H1 (cell line): Measurements from ENCODE around the gene DNAH8. TPM values are rescaled to one million over a fixed set of nuclear protein-coding genes. Genes with fewer than 3 reads are reported as not detected.

ENCODE experiments used
- CTCF ChIA-PET: fragments of 300-600 bp; sonication (Branson Sonifier 250); formaldehyde crosslinking; loops from one replicate; lab custom pipeline; 2021; ENCODE audit not compliant: partially characterized antibody; lab: Charles Lee
- POLR2A ChIA-PET: fragments of 300-600 bp; sonication (Branson Sonifier 250); formaldehyde crosslinking; loops from one replicate; lab custom pipeline; 2021; ENCODE audit warnings: inconsistent platforms; ENCODE audit not compliant: partially characterized antibody; lab: Charles Lee
- DNase-seq, 2 experiments: peaks; one replicate each; pipeline versions ENCODE4 v3.0.0 to v3.0.0-alpha.2; 2010 to 2022; ENCODE audit warnings: low spot score in 2 of 2, low read depth in 1 of 2, mixed read lengths in 1 of 2
- FAIRE-seq: peaks from 2 replicates; lab custom pipeline; 2011; peaks lifted over from hg19 to GRCh38; lab: Jason Lieb, UNC
- H2AFZ ChIP-seq: 2 replicates; pipeline ENCODE4 v1.8.1; 2012; ENCODE audit warnings: low read length, inconsistent platforms
- H2AK5ac ChIP-seq: 2 replicates; pipeline ENCODE4 v1.6.1; 2013; ENCODE audit warnings: low read depth, low read length
- H2BK120ac ChIP-seq: replicated peaks from 2 replicates; pipeline ENCODE3; 2013; ENCODE audit warnings: low read depth, low read length, inconsistent platforms
- H2BK12ac ChIP-seq: 2 replicates; pipeline ENCODE4 v1.6.1; 2013; ENCODE audit warnings: low read depth, low read length
- H2BK15ac ChIP-seq: 2 replicates; pipeline ENCODE4 v1.6.1; 2013; ENCODE audit warnings: low read length
- H2BK20ac ChIP-seq: 2 replicates; pipeline ENCODE4 v1.6.1; 2013; ENCODE audit warnings: low read length
- H2BK5ac ChIP-seq: 2 replicates; pipeline ENCODE4 v1.6.1; 2013; ENCODE audit warnings: low read depth, low read length
- H3K14ac ChIP-seq: 2 replicates; pipeline ENCODE4 v1.6.1; 2013; ENCODE audit warnings: inconsistent platforms; ENCODE audit not compliant: insufficient read length
- H3K18ac ChIP-seq: 2 replicates; pipeline ENCODE4 v1.6.1; 2013; ENCODE audit warnings: low read length; ENCODE audit errors: extremely low read depth
- H3K23ac ChIP-seq: 2 replicates; pipeline ENCODE4 v1.6.1; 2013; ENCODE audit warnings: inconsistent platforms; ENCODE audit not compliant: insufficient read length
- H3K23me2 ChIP-seq: 2 replicates; pipeline ENCODE4 v1.6.1; 2013; ENCODE audit warnings: low read depth, low read length
- H3K27ac ChIP-seq: 2 replicates; pipeline ENCODE4 v1.6.1; 2011; ENCODE audit warnings: low read depth, low read length, inconsistent platforms
- H3K27me3 ChIP-seq, 4 experiments: replicated peaks in 1 of 4; 1 replicate in 1 of 4; 2 replicates in 3 of 4; pipeline versions ENCODE4 v1.6.1 to v1.8.1; 2011 to 2013; ENCODE audit warnings: low read length in 3 of 4, mild to moderate bottlenecking in 3 of 4, inconsistent platforms in 2 of 4, mixed read lengths in 2 of 4, moderate library complexity in 1 of 4; ENCODE audit not compliant: control insufficient read depth in 3 of 4, insufficient read depth in 3 of 4; ENCODE audit errors: extremely low read depth in 1 of 4
- H3K36me3 ChIP-seq, 4 experiments: 2 replicates each; pipeline versions ENCODE4 v1.6.1 to v1.8.1; 2011 to 2013; ENCODE audit warnings: mild to moderate bottlenecking in 4 of 4, low read length in 3 of 4, moderate library complexity in 2 of 4, control low read depth in 1 of 4, inconsistent platforms in 1 of 4; ENCODE audit not compliant: insufficient read depth in 4 of 4, control insufficient read depth in 2 of 4
- H3K4ac ChIP-seq: replicated peaks from 2 replicates; pipeline ENCODE3; 2013; ENCODE audit warnings: low read length, low read depth, mixed read lengths, inconsistent platforms; ENCODE audit not compliant: insufficient read length
- H3K4me1 ChIP-seq, 4 experiments: replicated peaks in 1 of 4; 1 replicate in 1 of 4; 2 replicates in 3 of 4; pipeline versions ENCODE4 v1.6.1 to v1.8.1; 2011 to 2013; ENCODE audit warnings: low read length in 3 of 4, inconsistent platforms in 2 of 4, mixed read lengths in 1 of 4; ENCODE audit not compliant: insufficient read depth in 4 of 4, control insufficient read depth in 3 of 4
- H3K4me2 ChIP-seq, 2 experiments: 2 replicates each; pipeline versions ENCODE4 v1.6.1 to v1.8.1; 2011 to 2013; ENCODE audit warnings: low read depth in 2 of 2, low read length in 2 of 2, control low read depth in 1 of 2, inconsistent platforms in 1 of 2, mild to moderate bottlenecking in 1 of 2; ENCODE audit not compliant: insufficient read depth in 1 of 2
- H3K4me3 ChIP-seq, 4 experiments: fragments of 200-600, 300-600 bp in 1 of 4; sonication (generic), shearing (Covaris generic), sonication (Bioruptor Twin) in 1 of 4; 2 replicates each; pipeline versions ENCODE4 v1.5.1 to v1.8.1; 2011 to 2016; ENCODE audit warnings: low read length in 4 of 4, low read depth in 3 of 4, control low read depth in 2 of 4, inconsistent platforms in 2 of 4, mild to moderate bottlenecking in 2 of 4, mixed read lengths in 1 of 4, moderate library complexity in 1 of 4; ENCODE audit not compliant: insufficient read depth in 2 of 4; ENCODE audit errors: extremely low read depth in 1 of 4
- H3K56ac ChIP-seq: replicated peaks from 2 replicates; pipeline ENCODE3; 2013; ENCODE audit warnings: low read depth, mild to moderate bottlenecking, mixed read lengths, low read length, inconsistent platforms; ENCODE audit not compliant: insufficient read length
- H3K79me1 ChIP-seq: 2 replicates; pipeline ENCODE4 v1.6.1; 2013; ENCODE audit warnings: low read depth, low read length, control low read depth
- H3K79me2 ChIP-seq, 2 experiments: 2 replicates each; pipeline versions ENCODE4 v1.6.1 to v1.8.1; 2012 to 2013; ENCODE audit warnings: low read length in 2 of 2, mild to moderate bottlenecking in 2 of 2, inconsistent platforms in 1 of 2; ENCODE audit not compliant: insufficient read depth in 2 of 2, control insufficient read depth in 1 of 2
- H3K9ac ChIP-seq, 4 experiments: replicated peaks in 1 of 4; 1 replicate in 1 of 4; 2 replicates in 3 of 4; pipeline versions ENCODE4 v1.6.1 to v1.8.1; 2011 to 2013; ENCODE audit warnings: low read depth in 3 of 4, low read length in 3 of 4, control low read depth in 2 of 4, mild to moderate bottlenecking in 2 of 4, moderate library complexity in 2 of 4, inconsistent platforms in 1 of 4; ENCODE audit errors: extremely low read depth in 1 of 4
- H3K9me3 ChIP-seq, 2 experiments: 2 replicates each; pipeline versions ENCODE4 v1.6.1 to v1.8.1; 2012 to 2013; ENCODE audit warnings: mild to moderate bottlenecking in 2 of 2, moderate library complexity in 2 of 2, control low read depth in 1 of 2, inconsistent platforms in 1 of 2, low read depth in 1 of 2, low read length in 1 of 2, mixed read lengths in 1 of 2; ENCODE audit not compliant: insufficient read depth in 2 of 2
- H4K20me1 ChIP-seq, 2 experiments: replicated peaks in 1 of 2; 2 replicates each; pipeline versions ENCODE3 to v1.8.1; 2011 to 2013; ENCODE audit warnings: inconsistent platforms in 2 of 2, low read length in 2 of 2, mild to moderate bottlenecking in 1 of 2; ENCODE audit not compliant: insufficient read depth in 2 of 2, control insufficient read depth in 1 of 2
- H4K5ac ChIP-seq: 2 replicates; pipeline ENCODE4 v1.6.1; 2013; ENCODE audit warnings: low read length, low read depth, mixed read lengths, inconsistent platforms; ENCODE audit not compliant: insufficient read length
- H4K8ac ChIP-seq: 2 replicates; pipeline ENCODE4 v1.8.0; 2013; ENCODE audit warnings: mild to moderate bottlenecking, moderate library complexity, low read length, inconsistent platforms; ENCODE audit not compliant: insufficient read depth; ENCODE audit errors: extremely low read depth
- H4K91ac ChIP-seq: replicated peaks from 2 replicates; pipeline ENCODE3; 2013; ENCODE audit warnings: low read length, mixed read lengths, inconsistent platforms; ENCODE audit not compliant: insufficient read length
- CHD1 ChIP-seq: IDR thresholded peaks from 2 replicates; pipeline ENCODE4 v1.6.1; 2012; ENCODE audit warnings: low read depth, low read length, improper control_type of control experiment
- CHD2 ChIP-seq: IDR thresholded peaks from 2 replicates; pipeline ENCODE4 v1.6.1; 2012; ENCODE audit warnings: low read length, improper control_type of control experiment
- GTF2F1 ChIP-seq: IDR thresholded peaks from 2 replicates; pipeline ENCODE4 v1.6.1; 2012; ENCODE audit warnings: low read depth, low read length, improper control_type of control experiment, borderline replicate concordance
- HDAC2 ChIP-seq, 2 experiments: fragments of 300-600 bp in 1 of 2; sonication (generic) in 1 of 2; IDR thresholded peaks; 2 replicates each; pipeline ENCODE4 v1.6.1; 2011 to 2012; ENCODE audit warnings: low read depth in 2 of 2, low read length in 2 of 2, mild to moderate bottlenecking in 2 of 2, moderate library complexity in 2 of 2, borderline replicate concordance in 1 of 2, inconsistent platforms in 1 of 2
- KDM1A ChIP-seq: fragments of 200-600, 300-600 bp; sonication (generic); IDR thresholded peaks from 2 replicates; pipeline ENCODE4 v1.7.1; 2016; ENCODE audit warnings: mild to moderate bottlenecking, low read length, borderline replicate concordance
- NRF1 ChIP-seq: IDR thresholded peaks from 2 replicates; pipeline ENCODE4 v1.6.1; 2011; ENCODE audit warnings: mild to moderate bottlenecking, low read depth, low read length, improper control_type of control experiment
- POLR2A ChIP-seq, 2 experiments: IDR thresholded peaks; 1 replicate in 1 of 2; 2 replicates in 1 of 2; pipeline ENCODE4 v1.6.1; 2011; ENCODE audit warnings: low read depth in 2 of 2, low read length in 2 of 2, mild to moderate bottlenecking in 2 of 2; ENCODE audit errors: control extremely low read depth in 1 of 2
- POLR2AphosphoS5 ChIP-seq: IDR thresholded peaks from 2 replicates; pipeline ENCODE4 v1.6.1; 2011; ENCODE audit warnings: low read depth, low read length
- RNF2 ChIP-seq: fragments of 200-900, 300-1000 bp; sonication (generic); IDR thresholded peaks from 2 replicates; pipeline ENCODE4 v1.7.1; 2016; ENCODE audit warnings: borderline replicate concordance, low read depth, mild to moderate bottlenecking, antibody characterized with exemption, low read length; ENCODE audit not compliant: poor library complexity, severe bottlenecking; ENCODE audit errors: missing control alignments
- RXRA ChIP-seq: IDR thresholded peaks from 2 replicates; pipeline ENCODE4 v1.6.1; 2011; ENCODE audit warnings: low read depth, mild to moderate bottlenecking, low read length, moderate library complexity; ENCODE audit not compliant: insufficient read depth
- TAF1 ChIP-seq: IDR thresholded peaks from 2 replicates; pipeline ENCODE4 v1.6.1; 2011; ENCODE audit warnings: mild to moderate bottlenecking, low read depth, low read length
- WGBS, 2 experiments: shearing (Covaris generic) in 1 of 2; methylation state at CpG; one replicate each; pipeline versions ENCODE4 v1.1.6 to v1.1.7; 2013 to 2015; ENCODE audit warnings: low lambda C conversion rate in 2 of 2, mixed read lengths in 2 of 2, inconsistent platforms in 1 of 2, low coverage in 1 of 2, missing lambda C conversion rate in 1 of 2; ENCODE audit not compliant: insufficient replicate concordance in 2 of 2, insufficient coverage in 1 of 2, insufficient read length in 1 of 2; ENCODE audit errors: extremely low coverage in 1 of 2, missing lambda C conversion rate in 1 of 2; 5-methylcytosine and 5-hydroxymethylcytosine counted together
- polyA plus RNA-seq, 7 experiments: library from polyadenylated mRNA; depleted of rRNA in 3 of 7; stranded (reverse) in 5 of 7; unstranded in 2 of 7; fragments of >200 nt in 5 of 7; fragments of 200-250 nt in 2 of 7; gene quantifications; 1 replicate in 5 of 7; 2 replicates in 1 of 7; 4 replicates in 1 of 7; pipeline versions ENCODE4 v1.2.1 to v1.2.3, GENCODE V29; 2011 to 2013; ENCODE audit warnings: missing spikeins in 2 of 7, mixed read lengths in 2 of 7
- total RNA-seq: library from RNA; stranded (reverse); fragmentation: NEBNext Ultra II Directional; extraction: Animal tissue kit (Norgen Biotek cat#: 25700); gene quantifications from 2 replicates; pipeline ENCODE4 v1.2.1, GENCODE V29; 2021
- TF ChIP-seq, protein P1 (sequence below): IDR thresholded peaks from 2 replicates; pipeline ENCODE4 v1.6.1; 2011; ENCODE audit warnings: low read length, improper control_type of control experiment

DNAH8 gene
- total and polyA plus RNA-seq, 2 of the 8 experiments (the other 6 are each of a cell fraction or from before 2014, with no cell fraction given) = under 0.01 TPM; not detected in 1

DNA sequence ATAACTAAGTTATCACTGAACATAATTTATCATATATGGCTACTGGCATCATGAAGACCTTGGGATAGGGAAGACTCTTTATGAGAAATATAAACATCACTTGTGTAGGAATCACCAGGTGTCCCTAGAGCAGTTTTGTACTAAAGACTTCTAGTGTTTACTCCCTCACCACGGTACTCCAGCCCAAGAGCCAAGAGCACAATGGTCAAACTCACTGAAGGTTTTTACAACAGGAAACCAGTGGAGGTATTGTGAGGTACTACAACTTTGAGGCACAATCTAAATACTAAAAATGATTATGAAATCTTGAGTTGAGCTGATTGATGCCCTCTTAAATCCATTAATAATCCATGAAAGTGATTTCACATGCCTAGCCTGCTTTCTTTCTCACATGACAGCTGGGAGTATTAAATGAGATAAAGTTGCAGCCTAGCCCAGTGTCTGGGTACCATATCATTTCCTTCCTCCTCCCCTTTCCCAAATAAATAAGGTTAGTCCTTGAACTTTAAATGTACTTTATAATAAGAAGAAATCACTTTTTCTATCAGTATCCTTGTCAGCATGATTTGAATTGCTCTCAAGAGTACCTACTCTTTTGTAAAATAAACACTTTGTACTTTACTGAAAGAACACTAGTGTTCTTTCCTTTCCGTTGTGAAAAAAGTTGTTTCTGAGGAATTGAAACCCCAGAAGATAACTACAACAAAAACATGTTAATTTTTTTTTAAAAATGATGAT, 38.7 kb upstream of the DNAH8 start:
- no peak overlapping the region for H3K23ac ChIP-seq
- no peak overlapping the region for H2BK20ac ChIP-seq
- no peaks in the 10 kb centered on the region for H3K79me2 ChIP-seq
- H2BK120ac ChIP-seq = no peak overlapping the region
- H3K14ac ChIP-seq = no peak overlapping the region
- H3K23me2 ChIP-seq = no peaks in the 10 kb centered on the region
- ChIA-PET POLR2A (no interaction called here), CTCF (no interaction called here)
- no peaks in the 10 kb centered on the region for H3K27me3 ChIP-seq
- no peak overlapping the region for H3K56ac ChIP-seq
- H3K9ac ChIP-seq = no peak overlapping the region
- no peak overlapping the region for H2BK12ac ChIP-seq
- no peaks in the 10 kb centered on the region; the same call in 1 of the 2 replicates for H3K79me1 ChIP-seq
- no peak overlapping the region for H2BK5ac ChIP-seq
- no peak overlapping the region for H2BK15ac ChIP-seq
- DNase-seq (no peak), FAIRE-seq (no peak)
- H4K8ac ChIP-seq = no peak overlapping the region
- 92% methylated on average over 2 of the region's 2 CpGs; no CpG with 5 or more reads in 1 of the 2 experiments for WGBS, 2 experiments
- no peak overlapping the region for H2AK5ac ChIP-seq
- H3K4me2 ChIP-seq = no peak overlapping the region
- no peak overlapping the region for H2AFZ ChIP-seq
- no peak overlapping the region for H3K4me3 ChIP-seq
- peaks cover 2 to 54% (median 21%) of the 10 kb centered on the region in 4 experiments for H3K36me3 ChIP-seq
- H3K9me3 ChIP-seq = no peaks in the 10 kb centered on the region
- no peak overlapping the region for H4K5ac ChIP-seq
- H3K4me1 ChIP-seq = no peaks in the 10 kb centered on the region
- no peak overlapping the region for H3K4ac ChIP-seq
- no peaks in the 10 kb centered on the region for H4K20me1 ChIP-seq
- no peak overlapping the region for H4K91ac ChIP-seq
- no peak overlapping the region for H3K18ac ChIP-seq
- no peak overlapping the region for H3K27ac ChIP-seq
- no peak for TF ChIP-seq RNF2
- no peak for TF ChIP-seq GTF2F1
- TF ChIP-seq RXRA = no peak
- TF ChIP-seq POLR2AphosphoS5 = no peak
- no peak for TF ChIP-seq HDAC2 (IDR thresholded peaks at IDR 0.05; ENCODE audit: borderline replicate concordance in 1 of 2, low read depth in 2 of 2, low read length in 2 of 2)
- TF ChIP-seq CHD2 = no peak
- TF ChIP-seq TAF1 = no peak
- no peak for TF ChIP-seq KDM1A
- no peak for TF ChIP-seq POLR2A (IDR thresholded peaks at IDR 0.05; ENCODE audit: control extremely low read depth in 1 of 2, low read depth in 2 of 2, low read length in 2 of 2)
- TF ChIP-seq CHD1 = no peak
- no peak for TF ChIP-seq NRF1
- TF ChIP-seq, protein P1, sequence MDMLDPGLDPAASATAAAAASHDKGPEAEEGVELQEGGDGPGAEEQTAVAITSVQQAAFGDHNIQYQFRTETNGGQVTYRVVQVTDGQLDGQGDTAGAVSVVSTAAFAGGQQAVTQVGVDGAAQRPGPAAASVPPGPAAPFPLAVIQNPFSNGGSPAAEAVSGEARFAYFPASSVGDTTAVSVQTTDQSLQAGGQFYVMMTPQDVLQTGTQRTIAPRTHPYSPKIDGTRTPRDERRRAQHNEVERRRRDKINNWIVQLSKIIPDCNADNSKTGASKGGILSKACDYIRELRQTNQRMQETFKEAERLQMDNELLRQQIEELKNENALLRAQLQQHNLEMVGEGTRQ = no peak
